ENCODE results near the gene HNRNPUL2.

The HNRNPUL2 gene

GRCh38 chr11:62726915-62727164 lies 417 bp downstream of the HNRNPUL2 start:
- no peak for DNase-seq (ENCODE audit: low spot score)

GRCh38 chr11:62726156-62726914 lies 922 bp downstream of the HNRNPUL2 start:
- peak; percentile 34 for DNase-seq (ENCODE audit: low spot score)

- DNase-seq (ENCODE audit: low spot score): no peak
Measured at GRCh38 chr11:62725646-62726045, 1.6 kb downstream of the HNRNPUL2 start.

- no peak for DNase-seq (ENCODE audit: low spot score)
Measured at GRCh38 chr11:62724171-62724570, 3.1 kb downstream of the HNRNPUL2 start.

- peak; percentile 49 for DNase-seq (ENCODE audit: low spot score)
Measured at GRCh38 chr11:62721994-62722393, 5.3 kb downstream of the HNRNPUL2 start.

GRCh38 chr11:62719302-62719978 lies 7.8 kb downstream of the HNRNPUL2 start:
- DNase-seq (ENCODE audit: low spot score): no peak

- DNase-seq (ENCODE audit: low spot score): no peak
Measured at GRCh38 chr11:62716816-62717215, 10.4 kb downstream of the HNRNPUL2 start.

- DNase-seq (ENCODE audit: low spot score): no peak
Measured at GRCh38 chr11:62716206-62716605, 11.1 kb downstream of the HNRNPUL2 start.

GRCh38 chr11:62715150-62716130 lies 11.8 kb downstream of the HNRNPUL2 start:
- DNase-seq (ENCODE audit: low spot score): no peak

GRCh38 chr11:62713343-62713742 lies 13.9 kb downstream of the HNRNPUL2 start:
- no peak for DNase-seq (ENCODE audit: low spot score)

- DNase-seq (ENCODE audit: low spot score): no peak
Measured at GRCh38 chr11:62712861-62713260, 14.4 kb downstream of the HNRNPUL2 start.

- no peak for DNase-seq (ENCODE audit: low spot score)
Measured at GRCh38 chr11:62712276-62712812, 14.9 kb downstream of the HNRNPUL2 start.

GRCh38 chr11:62710001-62710345 lies 17.3 kb downstream of the HNRNPUL2 start:
- DNase-seq (ENCODE audit: low spot score): peak; percentile 56

- peak; percentile 98 for DNase-seq (ENCODE audit: low spot score)
Measured at GRCh38 chr11:62709247-62710000, 17.8 kb downstream of the HNRNPUL2 start.

- DNase-seq (ENCODE audit: low spot score): no peak
Measured at GRCh38 chr11:62708793-62709192, 18.5 kb downstream of the HNRNPUL2 start.

- no peak for DNase-seq (ENCODE audit: low spot score)
Measured at GRCh38 chr11:62708392-62708791, 18.9 kb downstream of the HNRNPUL2 start.

- DNase-seq (ENCODE audit: low spot score): no peak
Measured at GRCh38 chr11:62707277-62707861, 19.9 kb downstream of the HNRNPUL2 start, which contains the start of the genes BSCL2 and GNG3. Gene BSCL2, minus strand, starts transcription at chr11:62707424. Its CDS starts 229 bp downstream, at chr11:62707195. Gene GNG3, plus strand, starts transcription at chr11:62707676. Its CDS starts 620 bp downstream, at chr11:62708296.

GRCh38 chr11:62706850-62707247 lies 20.4 kb downstream of the HNRNPUL2 start:
- no peak for DNase-seq (ENCODE audit: low spot score)

- DNase-seq (ENCODE audit: low spot score): peak; percentile 95
Measured at GRCh38 chr11:62705880-62706849, 21.1 kb downstream of the HNRNPUL2 start.

GRCh38 chr11:62705413-62705812 lies 21.8 kb downstream of the HNRNPUL2 start:
- no peak for DNase-seq (ENCODE audit: low spot score)

Data from NAMALWA (cell line).